HepG2 (cell line): ENCODE data around the gene TMEM80. TPM values are rescaled to one million over a fixed set of nuclear protein-coding genes. Genes with fewer than 3 reads are reported as not detected.

Source experiments
- AKAP8 ChIP-seq: sonication (generic); formaldehyde crosslinking; IDR thresholded peaks from 2 replicates; pipeline ENCODE4 v1.5.1; 2020; ENCODE audit warnings: mild to moderate bottlenecking, missing genetic modification reagents
- ARNTL ChIP-seq: sonication (generic); formaldehyde crosslinking; IDR thresholded peaks from 2 replicates; pipeline ENCODE4 v1.4.0; 2020; ENCODE audit warnings: mild to moderate bottlenecking, missing genetic modification reagents
- GLI4 ChIP-seq: sonication (generic); formaldehyde crosslinking; IDR thresholded peaks from 2 replicates; pipeline ENCODE4 v1.5.1; 2020; ENCODE audit warnings: missing genetic modification reagents, mild to moderate bottlenecking, moderate library complexity, borderline replicate concordance
- JUN ChIP-seq: sonication (generic); formaldehyde crosslinking; IDR thresholded peaks from 2 replicates; pipeline ENCODE4 v1.4.0; 2020; ENCODE audit warnings: mild to moderate bottlenecking, missing genetic modification reagents
- KAT7 ChIP-seq: IDR thresholded peaks from 2 replicates; pipeline ENCODE4 v1.6.1; 2018; ENCODE audit warnings: borderline replicate concordance, missing compliant biosample characterization
- MAFK ChIP-seq, 2 experiments: IDR thresholded peaks in 1 of 2; conservative IDR thresholded peaks in 1 of 2; 2 replicates each; pipeline ENCODE4 v1.6.1; 2011; ENCODE audit warnings: improper control_type of control experiment in 2 of 2, low read length in 2 of 2
- MIXL1 ChIP-seq: IDR thresholded peaks from 2 replicates; pipeline ENCODE4 v1.6.1; 2016
- SMARCC2 ChIP-seq: fragments of 450-650 bp; IDR thresholded peaks from 2 replicates; pipeline ENCODE4 v1.6.1; 2017; ENCODE audit warnings: antibody characterized with exemption, mild to moderate bottlenecking
- ZNF121 ChIP-seq: sonication (generic); formaldehyde crosslinking; IDR thresholded peaks from 2 replicates; pipeline ENCODE4 v1.5.0; 2020; ENCODE audit warnings: mild to moderate bottlenecking, missing genetic modification reagents
- ZNF143 ChIP-seq: sonication (generic); formaldehyde crosslinking; IDR thresholded peaks from 2 replicates; pipeline ENCODE4 v1.4.0; 2020; ENCODE audit warnings: missing genetic modification reagents
- ZNF205 ChIP-seq: IDR thresholded peaks from 2 replicates; pipeline ENCODE4 v1.6.1; 2018; ENCODE audit warnings: missing biosample characterization, missing genetic modification reagents
- ZNF331 ChIP-seq: sonication (generic); formaldehyde crosslinking; IDR thresholded peaks from 2 replicates; pipeline ENCODE4 v1.4.0; 2020; ENCODE audit warnings: missing genetic modification reagents
- ZNF354B ChIP-seq: sonication (generic); formaldehyde crosslinking; IDR thresholded peaks from 2 replicates; pipeline ENCODE4 v1.8.0; 2022; ENCODE audit warnings: mild to moderate bottlenecking, missing genetic modification reagents
- ZNF432 ChIP-seq: sonication (generic); formaldehyde crosslinking; IDR thresholded peaks from 2 replicates; pipeline ENCODE4 v1.5.0; 2020; ENCODE audit warnings: missing genetic modification reagents, mild to moderate bottlenecking, borderline replicate concordance
- ZNF569 ChIP-seq: sonication (generic); formaldehyde crosslinking; IDR thresholded peaks from 2 replicates; pipeline ENCODE4 v1.5.0; 2020; ENCODE audit warnings: mild to moderate bottlenecking, missing genetic modification reagents, moderate library complexity, borderline replicate concordance
- ZNF577 ChIP-seq: sonication (generic); formaldehyde crosslinking; IDR thresholded peaks from 2 replicates; pipeline ENCODE4 v1.4.0; 2020; ENCODE audit warnings: mild to moderate bottlenecking, low read depth, missing genetic modification reagents, borderline replicate concordance
- ZNF644 ChIP-seq: IDR thresholded peaks from 2 replicates; pipeline ENCODE4 v1.6.1; 2016; ENCODE audit warnings: low read depth
- ZNF761 ChIP-seq: sonication (generic); formaldehyde crosslinking; conservative IDR thresholded peaks from 2 replicates; pipeline ENCODE4 v1.4.0; 2020; ENCODE audit warnings: mild to moderate bottlenecking, missing genetic modification reagents
- ZSCAN22 ChIP-seq: sonication (generic); formaldehyde crosslinking; IDR thresholded peaks from 2 replicates; pipeline ENCODE4 v1.4.0; 2020; ENCODE audit warnings: mild to moderate bottlenecking, missing genetic modification reagents
- polyA plus RNA-seq, 8 experiments: library from polyadenylated mRNA; depleted of rRNA in 3 of 8; stranded (reverse) in 7 of 8; unstranded in 1 of 8; fragments of >200 nt; fragmentation: Illumina TruSeq in 4 of 8; extraction: Trizol in 4 of 8; gene quantifications; 2 replicates each; pipeline versions ENCODE4 v1.2.1 to v1.2.3, GENCODE V29; 2011 to 2016; ENCODE audit warnings: low read depth in 4 of 8, missing spikeins in 1 of 8, mixed read lengths in 1 of 8; ENCODE audit not compliant: insufficient read depth in 1 of 8
- total RNA-seq, 5 experiments: library from RNA; depleted of rRNA; stranded (reverse); fragments of >200 nt; fragmentation: Illumina TruSeq; extraction: Trizol; gene quantifications; 2 replicates each; pipeline ENCODE4 v1.2.3, GENCODE V29; 2016; ENCODE audit warnings: low read depth in 1 of 5
- TF ChIP-seq, protein P1 (sequence below): IDR thresholded peaks from 2 replicates; pipeline ENCODE4 v1.6.1; 2016; ENCODE audit warnings: mild to moderate bottlenecking, missing biosample characterization, missing genetic modification reagents
- TF ChIP-seq, protein P2 (sequence below): IDR thresholded peaks from 2 replicates; pipeline ENCODE4 v1.6.1; 2016; ENCODE audit warnings: missing genetic modification reagents, missing compliant biosample characterization
- TF ChIP-seq, protein P3 (sequence below): sonication (generic); formaldehyde crosslinking; IDR thresholded peaks from 2 replicates; pipeline ENCODE4 v1.4.0; 2020; ENCODE audit warnings: missing genetic modification reagents; ENCODE audit errors: not compliant biosample characterization
- TF ChIP-seq, protein P4 (sequence below): sonication (generic); formaldehyde crosslinking; IDR thresholded peaks from 2 replicates; pipeline ENCODE4 v1.5.0; 2020; ENCODE audit warnings: mild to moderate bottlenecking, low read depth, missing genetic modification reagents, borderline replicate concordance
- TF ChIP-seq, protein P5 (sequence below): IDR thresholded peaks from 2 replicates; pipeline ENCODE4 v1.6.1; 2016; ENCODE audit warnings: low read depth, control low read depth
- TF ChIP-seq, protein P6 (sequence below): sonication (generic); formaldehyde crosslinking; IDR thresholded peaks from 2 replicates; pipeline ENCODE4 v1.5.1; 2020; ENCODE audit warnings: missing genetic modification reagents, mild to moderate bottlenecking, borderline replicate concordance

Gene TMEM80
- total and polyA plus RNA-seq, 2 of the 13 experiments (the other 11 are each of a cell fraction or from before 2014, with no cell fraction given): 5.6 to 17.1 TPM

DNA sequence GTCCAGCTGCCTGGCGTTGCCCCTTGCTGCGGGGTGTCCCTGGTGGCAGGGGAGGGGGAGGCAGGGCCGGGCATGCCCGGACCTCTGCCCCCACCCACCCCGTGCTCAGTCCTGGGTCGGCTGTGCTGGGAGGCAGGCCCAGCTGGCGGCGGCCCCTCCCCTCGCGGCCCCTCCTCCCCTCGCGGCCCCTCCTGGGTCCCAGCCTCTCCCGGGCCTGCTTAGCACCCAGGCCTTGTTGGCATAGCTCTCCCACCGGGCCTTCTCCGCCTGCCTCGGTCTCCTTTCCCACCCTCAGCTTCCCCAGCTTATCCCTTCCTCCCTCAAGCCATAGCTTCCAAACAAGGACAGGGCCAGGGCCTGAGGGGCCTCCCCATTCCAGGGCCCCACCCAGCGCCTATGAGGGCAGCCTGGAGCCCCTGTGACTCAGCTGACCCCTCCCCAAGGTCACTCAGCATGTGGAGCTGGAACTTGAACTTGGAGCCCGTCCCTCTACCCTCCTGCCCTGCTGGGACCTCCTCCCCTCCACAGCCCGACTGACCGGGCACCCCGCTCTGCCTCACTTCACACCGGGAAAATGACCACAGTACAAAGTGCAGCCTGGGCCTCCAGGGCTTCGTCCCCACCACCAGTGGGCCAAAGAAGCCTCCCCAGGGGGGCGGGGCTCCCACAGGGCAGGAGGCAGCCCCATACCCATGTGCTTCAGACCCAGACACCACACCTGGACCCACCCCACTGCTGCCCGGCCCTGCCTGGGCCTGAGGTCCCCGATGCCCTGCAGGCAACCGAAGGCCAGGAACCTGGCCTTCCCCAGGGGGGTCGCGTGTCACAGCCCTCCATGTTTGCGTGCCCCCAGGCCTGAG is 11.6 kb downstream of the TMEM80 start (continued):
- TF ChIP-seq, protein P1, sequence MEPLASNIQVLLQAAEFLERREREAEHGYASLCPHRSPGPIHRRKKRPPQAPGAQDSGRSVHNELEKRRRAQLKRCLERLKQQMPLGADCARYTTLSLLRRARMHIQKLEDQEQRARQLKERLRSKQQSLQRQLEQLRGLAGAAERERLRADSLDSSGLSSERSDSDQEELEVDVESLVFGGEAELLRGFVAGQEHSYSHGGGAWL (CRISPR knock-in tag): no peak; the same call in 1 of the 2 replicates
- TF ChIP-seq ZNF331 (peak; percentile 30; the same call in 1 of the 2 replicates), KAT7 (CRISPR knock-in tag) (peak; percentile 87), ZNF432 (CRISPR knock-in tag) (no peak), MIXL1 (no peak), JUN (peak; percentile 84; the same call in 1 of the 2 replicates), ZNF205 (CRISPR knock-in tag) (peak; percentile 9; the same call in 1 of the 2 replicates), ZNF761 (peak; percentile 67; the same call in 1 of the 2 replicates), GLI4 (no peak), ZNF644 (no peak), ZNF569 (CRISPR knock-in tag) (no peak), ZSCAN22 (0 out of 2 replicates have a peak, but pooled peaks have one; percentile 51), MAFK (conservative IDR thresholded peaks at IDR 0.05 in 1 of 2, IDR thresholded peaks at IDR 0.05 in 1 of 2; ENCODE audit: low read length in 2 of 2) (no peak), ZNF121 (no peak), ZNF354B (CRISPR knock-in tag) (no peak), ZNF143 (CRISPR knock-in tag) (no peak; the same call in 1 of the 2 replicates), ZNF577 (CRISPR knock-in tag) (no peak), SMARCC2 (no peak), ARNTL (peak; percentile 88), AKAP8 (CRISPR knock-in tag) (peak; percentile 93)
- TF ChIP-seq, protein P2, sequence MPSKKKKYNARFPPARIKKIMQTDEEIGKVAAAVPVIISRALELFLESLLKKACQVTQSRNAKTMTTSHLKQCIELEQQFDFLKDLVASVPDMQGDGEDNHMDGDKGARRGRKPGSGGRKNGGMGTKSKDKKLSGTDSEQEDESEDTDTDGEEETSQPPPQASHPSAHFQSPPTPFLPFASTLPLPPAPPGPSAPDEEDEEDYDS (CRISPR knock-in tag): 0 out of 2 replicates have a peak, but pooled peaks have one; percentile 49
- TF ChIP-seq, protein P3, sequence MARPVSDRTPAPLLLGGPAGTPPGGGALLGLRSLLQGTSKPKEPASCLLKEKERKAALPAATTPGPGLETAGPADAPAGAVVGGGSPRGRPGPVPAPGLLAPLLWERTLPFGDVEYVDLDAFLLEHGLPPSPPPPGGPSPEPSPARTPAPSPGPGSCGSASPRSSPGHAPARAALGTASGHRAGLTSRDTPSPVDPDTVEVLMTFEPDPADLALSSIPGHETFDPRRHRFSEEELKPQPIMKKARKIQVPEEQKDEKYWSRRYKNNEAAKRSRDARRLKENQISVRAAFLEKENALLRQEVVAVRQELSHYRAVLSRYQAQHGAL (CRISPR knock-in tag): no peak
- TF ChIP-seq, protein P4, sequence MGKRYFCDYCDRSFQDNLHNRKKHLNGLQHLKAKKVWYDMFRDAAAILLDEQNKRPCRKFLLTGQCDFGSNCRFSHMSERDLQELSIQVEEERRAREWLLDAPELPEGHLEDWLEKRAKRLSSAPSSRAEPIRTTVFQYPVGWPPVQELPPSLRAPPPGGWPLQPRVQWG (CRISPR knock-in tag): no peak
- TF ChIP-seq, protein P5, sequence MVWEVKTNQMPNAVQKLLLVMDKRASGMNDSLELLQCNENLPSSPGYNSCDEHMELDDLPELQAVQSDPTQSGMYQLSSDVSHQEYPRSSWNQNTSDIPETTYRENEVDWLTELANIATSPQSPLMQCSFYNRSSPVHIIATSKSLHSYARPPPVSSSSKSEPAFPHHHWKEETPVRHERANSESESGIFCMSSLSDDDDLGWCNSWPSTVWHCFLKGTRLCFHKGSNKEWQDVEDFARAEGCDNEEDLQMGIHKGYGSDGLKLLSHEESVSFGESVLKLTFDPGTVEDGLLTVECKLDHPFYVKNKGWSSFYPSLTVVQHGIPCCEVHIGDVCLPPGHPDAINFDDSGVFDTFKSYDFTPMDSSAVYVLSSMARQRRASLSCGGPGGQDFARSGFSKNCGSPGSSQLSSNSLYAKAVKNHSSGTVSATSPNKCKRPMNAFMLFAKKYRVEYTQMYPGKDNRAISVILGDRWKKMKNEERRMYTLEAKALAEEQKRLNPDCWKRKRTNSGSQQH (CRISPR knock-in tag): peak; percentile 57; the same call in 1 of the 2 replicates
- TF ChIP-seq, protein P6, sequence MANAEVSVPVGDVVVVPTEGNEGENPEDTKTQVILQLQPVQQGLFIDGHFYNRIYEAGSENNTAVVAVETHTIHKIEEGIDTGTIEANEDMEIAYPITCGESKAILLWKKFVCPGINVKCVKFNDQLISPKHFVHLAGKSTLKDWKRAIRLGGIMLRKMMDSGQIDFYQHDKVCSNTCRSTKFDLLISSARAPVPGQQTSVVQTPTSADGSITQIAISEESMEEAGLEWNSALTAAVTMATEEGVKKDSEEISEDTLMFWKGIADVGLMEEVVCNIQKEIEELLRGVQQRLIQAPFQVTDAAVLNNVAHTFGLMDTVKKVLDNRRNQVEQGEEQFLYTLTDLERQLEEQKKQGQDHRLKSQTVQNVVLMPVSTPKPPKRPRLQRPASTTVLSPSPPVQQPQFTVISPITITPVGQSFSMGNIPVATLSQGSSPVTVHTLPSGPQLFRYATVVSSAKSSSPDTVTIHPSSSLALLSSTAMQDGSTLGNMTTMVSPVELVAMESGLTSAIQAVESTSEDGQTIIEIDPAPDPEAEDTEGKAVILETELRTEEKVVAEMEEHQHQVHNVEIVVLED (CRISPR knock-in tag): no peak; the same call in 1 of the 2 replicates
